ENCODE measurements around the gene TRIM29.

The TRIM29 gene

GRCh38 chr11:120137187-120137610, 714 bp downstream of the TRIM29 start:
- no peak for DNase-seq

- DNase-seq: no peak
These were observed 1.6 kb downstream of the TRIM29 start for GRCh38 chr11:120136356-120136755.

- no peak for DNase-seq
These were observed 2.1 kb downstream of the TRIM29 start for GRCh38 chr11:120135838-120136237.

- no peak for DNase-seq
These were observed 3.0 kb downstream of the TRIM29 start for GRCh38 chr11:120134931-120135228.

- no peak for DNase-seq
These were observed 3.6 kb downstream of the TRIM29 start for GRCh38 chr11:120134106-120134930.

GRCh38 chr11:120133216-120134105, 4.5 kb downstream of the TRIM29 start:
- no peak for DNase-seq

- no peak for DNase-seq
These were observed 5.2 kb downstream of the TRIM29 start for GRCh38 chr11:120132645-120133185.

GRCh38 chr11:120131941-120132644, 5.8 kb downstream of the TRIM29 start:
- no peak for DNase-seq

GRCh38 chr11:120130991-120131760, 6.7 kb downstream of the TRIM29 start:
- DNase-seq: no peak

- DNase-seq: no peak
These were observed 7.5 kb downstream of the TRIM29 start for GRCh38 chr11:120130176-120130980.

- DNase-seq: no peak
These were observed 8.3 kb downstream of the TRIM29 start for GRCh38 chr11:120129570-120129969.

GRCh38 chr11:120128392-120129119, 9.4 kb downstream of the TRIM29 start:
- no peak for DNase-seq

GRCh38 chr11:120127236-120127635, 10.7 kb downstream of the TRIM29 start:
- no peak for DNase-seq

GRCh38 chr11:120126620-120127019, 11.3 kb downstream of the TRIM29 start:
- DNase-seq: no peak

- DNase-seq: no peak
These were observed 12.4 kb downstream of the TRIM29 start for GRCh38 chr11:120125509-120125908.

- DNase-seq: peak; percentile 8
These were observed 12.9 kb downstream of the TRIM29 start for GRCh38 chr11:120125024-120125423.

GRCh38 chr11:120124355-120124754, 13.6 kb downstream of the TRIM29 start:
- no peak for DNase-seq

GRCh38 chr11:120123946-120124345, 14.0 kb downstream of the TRIM29 start:
- DNase-seq: no peak

GRCh38 chr11:120122924-120123683, 14.8 kb downstream of the TRIM29 start:
- no peak for DNase-seq

GRCh38 chr11:120121914-120122473, 15.9 kb downstream of the TRIM29 start:
- DNase-seq: no peak

Measured in stimulated activated CD4-positive, alpha-beta T cell treated with anti-CD3 and anti-CD28 coated beads, Interleukin-1b, Interleukin-23, amount 100 ng/mL, for 48 hours (primary cell).